Stomach (tissue), 4 donors: ENCODE data around the gene RHBDL3.

Source experiments
- EP300 ChIP-seq: sonication (generic); formaldehyde crosslinking; IDR thresholded peaks from one replicate; pipeline ENCODE4 v1.6.1; 2017; ENCODE audit warnings: antibody characterized with exemption
- TF ChIP-seq, protein P1 (sequence below), 7 experiments: fragments of 450-650 bp in 4 of 7; fragments of 200-600 bp in 3 of 7; sonication (generic) in 3 of 7; IDR thresholded peaks; one replicate each; pipeline ENCODE4 v1.5.1; 2016 to 2019; ENCODE audit warnings: antibody characterized with exemption in 7 of 7, control low read depth in 2 of 7, mild to moderate bottlenecking in 1 of 7

DNA sequence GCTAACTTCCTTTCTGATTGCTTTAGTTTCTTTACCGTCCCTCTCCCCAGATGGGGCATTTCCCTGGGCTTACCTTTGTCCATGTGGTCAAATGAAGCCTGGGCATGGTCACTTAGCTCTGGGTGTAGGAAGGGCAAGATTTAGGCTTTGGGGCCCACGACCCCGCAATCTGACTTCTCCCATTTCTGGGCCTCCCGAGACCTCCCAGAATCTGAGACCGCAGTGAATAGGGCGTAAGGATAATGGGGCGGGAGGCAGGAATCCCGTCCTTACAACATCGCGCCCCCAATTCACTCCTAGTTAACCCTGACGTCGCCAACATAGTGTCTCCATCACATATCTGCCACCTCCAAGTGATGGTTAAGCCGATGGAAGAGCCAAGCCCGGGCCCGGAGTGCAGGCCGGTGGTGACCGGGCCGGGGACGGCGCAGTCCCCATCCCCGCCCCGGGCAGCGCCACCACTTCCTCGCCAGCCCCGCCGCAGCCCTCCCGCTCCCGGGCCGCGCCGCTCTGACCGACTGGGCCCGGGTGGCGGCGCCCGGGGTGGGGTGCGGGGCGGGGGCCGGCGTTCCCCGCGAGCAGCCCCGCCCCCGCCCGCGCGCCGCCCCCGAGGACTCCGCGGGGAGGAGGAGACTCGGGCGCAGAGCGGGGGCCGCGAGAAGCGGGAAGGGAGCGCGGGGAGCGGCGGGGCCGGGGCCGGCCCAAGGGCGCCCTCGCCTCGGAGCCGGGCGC lies at the start of gene RHBDL3:
- TF ChIP-seq, protein P1, sequence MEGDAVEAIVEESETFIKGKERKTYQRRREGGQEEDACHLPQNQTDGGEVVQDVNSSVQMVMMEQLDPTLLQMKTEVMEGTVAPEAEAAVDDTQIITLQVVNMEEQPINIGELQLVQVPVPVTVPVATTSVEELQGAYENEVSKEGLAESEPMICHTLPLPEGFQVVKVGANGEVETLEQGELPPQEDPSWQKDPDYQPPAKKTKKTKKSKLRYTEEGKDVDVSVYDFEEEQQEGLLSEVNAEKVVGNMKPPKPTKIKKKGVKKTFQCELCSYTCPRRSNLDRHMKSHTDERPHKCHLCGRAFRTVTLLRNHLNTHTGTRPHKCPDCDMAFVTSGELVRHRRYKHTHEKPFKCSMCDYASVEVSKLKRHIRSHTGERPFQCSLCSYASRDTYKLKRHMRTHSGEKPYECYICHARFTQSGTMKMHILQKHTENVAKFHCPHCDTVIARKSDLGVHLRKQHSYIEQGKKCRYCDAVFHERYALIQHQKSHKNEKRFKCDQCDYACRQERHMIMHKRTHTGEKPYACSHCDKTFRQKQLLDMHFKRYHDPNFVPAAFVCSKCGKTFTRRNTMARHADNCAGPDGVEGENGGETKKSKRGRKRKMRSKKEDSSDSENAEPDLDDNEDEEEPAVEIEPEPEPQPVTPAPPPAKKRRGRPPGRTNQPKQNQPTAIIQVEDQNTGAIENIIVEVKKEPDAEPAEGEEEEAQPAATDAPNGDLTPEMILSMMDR (IDR thresholded peaks at IDR 0.05), result no peak
- no peak for TF ChIP-seq EP300
